ENCODE results near the gene LACTB.

Gene LACTB

DNA sequence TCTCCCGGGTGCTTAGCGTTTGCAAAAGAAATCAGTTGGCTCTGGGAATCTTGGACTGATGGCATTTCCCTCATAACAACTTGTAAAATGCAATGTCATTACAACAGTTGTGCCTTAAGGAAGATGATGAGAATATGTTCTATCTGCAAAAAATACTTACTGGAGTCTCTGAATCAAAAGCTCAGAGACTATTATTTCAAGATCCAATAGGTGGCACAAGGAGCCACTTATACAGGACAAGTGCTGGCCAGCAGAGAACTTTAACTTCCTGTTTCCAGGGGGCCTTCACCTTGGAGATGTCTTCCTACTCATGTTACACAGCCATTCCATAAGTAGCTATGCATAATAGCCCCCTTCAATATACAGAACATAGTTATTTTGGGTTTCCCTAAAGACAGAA lies 44.6 kb downstream of the LACTB start:
- in situ Hi-C loops (cut with HindIII; ENCODE audit: low sequenced_read_pairs) = no loop called here

DNA sequence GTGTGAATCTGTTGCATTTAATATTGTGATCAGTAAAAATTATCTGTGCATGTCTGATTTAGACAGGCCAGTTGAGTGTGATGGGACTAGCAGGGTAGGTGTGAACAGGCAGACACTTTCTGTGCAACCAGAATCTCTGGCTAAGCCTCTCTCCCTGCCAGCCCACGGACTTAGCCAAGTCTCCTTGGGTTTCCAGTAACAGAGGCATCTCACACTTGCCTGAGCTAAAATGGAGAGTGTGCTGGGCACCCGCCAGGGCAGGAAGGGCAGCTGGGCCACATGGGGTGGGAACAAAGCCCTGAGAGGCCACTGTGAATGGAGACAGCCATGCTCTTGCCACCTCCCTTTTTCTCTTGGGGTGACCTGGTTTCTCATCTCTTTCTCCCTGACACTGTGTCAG lies 48.1 kb downstream of the LACTB start:
- in situ Hi-C loops (cut with HindIII; ENCODE audit: low sequenced_read_pairs) = no loop called here

DNA sequence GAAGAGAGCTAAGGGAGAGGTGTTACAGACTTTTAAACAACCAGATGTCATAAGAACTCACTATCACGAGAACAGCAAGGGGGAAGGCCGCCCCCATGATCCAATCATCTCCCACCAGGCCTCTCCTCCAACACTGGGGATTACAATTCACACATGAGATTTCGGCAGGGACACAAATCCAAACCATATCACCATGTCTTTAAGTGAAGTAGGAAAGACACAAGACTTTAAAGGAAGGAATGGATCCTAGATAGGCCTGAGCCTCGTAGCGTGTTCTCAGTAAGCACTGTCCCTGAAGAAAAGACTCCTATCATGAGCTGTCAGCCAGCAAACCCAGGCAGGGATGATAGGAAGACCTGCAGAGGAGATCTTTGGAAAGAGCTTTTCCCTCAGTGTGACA lies 50.7 kb downstream of the LACTB start:
- in situ Hi-C loops (cut with HindIII; ENCODE audit: low sequenced_read_pairs) = no loop called here

DNA sequence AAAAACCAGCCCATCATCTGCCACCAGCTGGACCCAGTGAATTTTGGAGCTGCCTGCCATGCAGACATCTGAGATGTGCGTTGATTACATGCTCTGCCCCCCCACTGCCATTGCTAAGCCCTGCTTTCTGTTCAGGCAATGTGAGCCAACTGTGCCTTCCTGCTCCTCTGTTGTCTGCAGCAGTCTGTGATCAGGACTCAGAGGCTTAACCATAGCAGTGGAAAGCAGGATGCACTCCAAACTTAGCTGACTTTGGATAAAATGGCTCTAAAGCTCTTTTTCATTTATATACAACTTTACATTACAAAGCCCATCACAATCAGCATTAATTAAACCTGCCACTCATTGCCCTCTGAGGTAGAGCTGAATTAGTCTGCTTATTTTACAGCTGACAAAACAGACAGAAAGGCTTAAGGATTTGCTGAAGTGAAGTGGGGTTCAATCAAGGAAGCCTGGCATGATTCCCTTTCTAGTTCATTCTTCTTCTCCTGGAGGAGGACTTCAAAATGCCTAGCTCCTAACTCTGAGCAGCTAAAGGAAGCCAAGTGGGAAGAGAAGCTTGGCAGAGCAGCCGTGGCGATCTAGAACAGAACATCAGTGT lies 51.3 kb downstream of the LACTB start:
- in situ Hi-C loops (cut with HindIII; ENCODE audit: low sequenced_read_pairs) = no loop called here

DNA sequence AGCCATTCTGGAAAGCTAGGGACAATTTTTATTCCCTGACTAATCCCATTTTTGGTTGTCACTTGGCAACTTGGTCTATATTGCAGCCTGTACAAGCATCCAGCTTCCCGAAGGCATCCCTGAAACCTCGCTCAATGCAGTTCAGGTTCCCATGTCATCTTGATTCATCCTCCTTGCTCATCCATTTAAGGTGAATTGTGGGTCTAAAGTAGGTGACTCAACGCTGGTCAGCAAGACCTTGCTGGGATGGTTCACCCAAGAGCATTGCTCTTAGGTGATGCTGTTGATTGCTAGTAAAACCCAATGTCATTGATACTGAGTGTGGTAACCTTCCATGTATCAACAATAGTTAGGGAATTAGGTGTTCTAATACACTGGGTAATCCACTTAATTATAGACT lies 54.6 kb downstream of the LACTB start:
- in situ Hi-C loops (cut with HindIII; ENCODE audit: low sequenced_read_pairs) = no loop called here

DNA sequence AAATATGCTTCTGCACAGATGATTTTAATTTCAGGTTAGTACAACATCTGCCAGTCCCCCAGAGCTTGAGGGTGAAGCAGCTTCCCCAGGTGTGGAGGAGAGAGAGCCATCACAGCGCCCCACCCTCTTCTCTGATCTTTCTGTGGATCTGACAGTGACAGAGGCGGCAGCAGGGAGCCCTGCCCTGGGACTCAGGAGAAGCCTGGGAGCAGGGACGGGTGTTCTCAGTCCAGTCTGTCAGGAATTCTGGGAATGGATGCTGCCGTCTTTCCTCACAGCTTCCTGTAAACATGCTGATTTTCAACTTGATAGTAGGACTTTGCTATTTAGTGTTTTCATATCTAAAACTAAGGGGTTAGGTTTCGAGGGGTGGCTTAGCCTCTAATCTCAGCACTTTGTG lies 56.4 kb downstream of the LACTB start:
- in situ Hi-C loops (cut with HindIII; ENCODE audit: low sequenced_read_pairs) = no loop called here

DNA sequence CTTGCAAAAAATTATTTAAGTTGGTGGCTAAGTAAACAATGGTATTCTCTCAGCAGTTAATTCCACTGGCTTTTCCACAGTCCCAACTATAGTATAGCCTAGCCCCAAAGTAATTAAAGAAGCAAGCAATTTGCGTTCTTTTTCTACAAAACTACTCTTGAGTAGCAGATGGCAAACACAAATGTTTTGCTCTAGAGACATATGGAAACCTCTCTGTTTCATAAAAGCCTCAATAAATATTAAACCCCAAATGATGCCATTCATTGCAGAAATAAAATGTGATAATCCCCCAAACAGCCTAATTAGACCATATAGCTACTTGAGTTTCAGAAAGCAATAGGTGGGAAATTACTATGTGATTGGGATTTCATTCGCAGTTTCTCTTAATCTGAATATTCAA lies 59.1 kb downstream of the LACTB start:
- in situ Hi-C loops (cut with HindIII; ENCODE audit: low sequenced_read_pairs) = no loop called here

DNA sequence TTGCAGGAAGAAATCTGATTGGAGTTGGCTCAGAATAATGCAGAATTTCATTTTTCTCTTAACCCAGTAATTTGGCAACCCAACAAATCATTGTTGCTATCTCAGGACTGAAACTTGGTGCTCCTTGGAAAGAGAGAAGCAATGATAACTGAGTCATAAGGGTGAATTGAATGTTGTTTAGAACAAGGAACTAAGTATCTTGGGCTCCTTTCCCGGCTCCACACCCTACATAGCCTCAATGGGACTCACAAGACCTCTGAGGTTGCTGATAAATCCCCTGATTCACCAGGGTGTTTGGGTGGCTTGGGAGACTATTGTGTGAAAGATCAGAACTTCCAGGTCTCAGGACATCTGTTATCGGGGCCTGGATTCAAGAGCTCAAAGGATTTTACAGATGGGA lies 60.0 kb downstream of the LACTB start:
- in situ Hi-C loops (cut with HindIII; ENCODE audit: low sequenced_read_pairs) = no loop called here

DNA sequence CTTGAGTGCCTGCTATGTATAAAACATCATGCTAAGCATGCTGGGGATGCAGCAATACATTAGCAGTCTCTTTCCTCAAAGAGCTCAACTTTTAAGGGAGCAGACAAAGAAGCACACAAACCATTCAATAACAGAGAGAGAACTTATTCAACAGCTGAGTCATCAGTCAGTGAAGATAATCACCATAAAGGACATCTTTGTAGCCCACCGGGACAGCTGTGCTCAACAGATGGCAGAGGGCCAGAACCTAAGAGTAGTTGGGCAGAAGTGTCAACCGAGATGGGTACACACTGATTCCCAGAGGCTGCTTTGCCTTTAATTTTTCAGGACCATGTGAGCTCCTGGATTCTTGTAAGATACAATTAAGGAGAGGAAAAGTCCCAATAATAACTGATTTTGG lies 63.5 kb downstream of the LACTB start:
- in situ Hi-C loops (cut with HindIII; ENCODE audit: low sequenced_read_pairs) = no loop called here

DNA sequence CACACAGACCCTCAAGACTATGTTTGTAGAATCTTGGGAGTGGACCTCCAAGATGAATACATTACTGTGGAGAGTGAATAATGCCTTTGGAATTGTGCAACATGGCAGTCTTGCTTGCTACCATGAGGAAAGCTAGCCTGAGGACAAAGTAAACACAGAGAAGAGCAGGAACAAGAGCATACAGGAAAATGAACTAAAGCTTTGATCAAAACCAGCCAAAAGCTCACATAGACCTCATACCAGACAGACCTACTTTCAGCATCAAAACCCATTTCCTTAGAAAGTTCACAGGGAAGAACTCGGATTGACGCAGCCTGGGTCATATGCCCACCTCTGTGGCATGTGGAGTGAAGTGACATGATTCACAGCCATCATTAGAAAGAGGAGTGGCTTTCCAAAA lies 64.4 kb downstream of the LACTB start:
- in situ Hi-C loops (cut with HindIII; ENCODE audit: low sequenced_read_pairs) = no loop called here

DNA sequence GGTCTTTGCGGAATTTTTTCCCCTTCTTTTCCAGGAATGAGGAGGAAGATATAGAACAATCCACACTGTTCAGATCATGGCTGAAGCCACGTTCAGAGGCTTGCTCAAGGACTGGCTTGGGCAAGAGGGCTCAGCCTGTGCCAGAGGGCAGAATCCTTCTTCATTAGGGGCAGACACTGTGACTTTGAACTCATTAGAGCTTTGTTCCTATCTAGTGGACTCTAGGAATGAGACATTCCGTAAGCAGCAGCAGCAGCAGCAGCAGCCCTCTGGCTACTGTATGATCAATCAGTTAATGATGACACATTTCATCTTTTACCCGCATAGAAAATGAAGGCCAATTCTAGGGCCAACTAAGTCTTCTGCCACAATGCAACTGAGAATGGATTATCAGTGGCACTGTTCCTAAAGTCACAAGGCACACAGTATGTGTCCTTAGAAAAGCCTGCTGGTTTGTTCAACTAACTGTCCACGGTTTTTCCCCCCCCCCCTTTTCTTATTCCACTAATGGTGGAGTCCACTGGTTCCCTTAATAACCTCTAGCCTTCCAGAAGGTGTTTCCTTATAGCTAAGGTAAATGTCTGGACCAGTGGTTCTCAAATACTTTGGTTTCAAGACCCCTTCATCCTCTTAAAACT lies 66.0 kb downstream of the LACTB start:
- in situ Hi-C loops (cut with HindIII; ENCODE audit: low sequenced_read_pairs) = no loop called here

DNA sequence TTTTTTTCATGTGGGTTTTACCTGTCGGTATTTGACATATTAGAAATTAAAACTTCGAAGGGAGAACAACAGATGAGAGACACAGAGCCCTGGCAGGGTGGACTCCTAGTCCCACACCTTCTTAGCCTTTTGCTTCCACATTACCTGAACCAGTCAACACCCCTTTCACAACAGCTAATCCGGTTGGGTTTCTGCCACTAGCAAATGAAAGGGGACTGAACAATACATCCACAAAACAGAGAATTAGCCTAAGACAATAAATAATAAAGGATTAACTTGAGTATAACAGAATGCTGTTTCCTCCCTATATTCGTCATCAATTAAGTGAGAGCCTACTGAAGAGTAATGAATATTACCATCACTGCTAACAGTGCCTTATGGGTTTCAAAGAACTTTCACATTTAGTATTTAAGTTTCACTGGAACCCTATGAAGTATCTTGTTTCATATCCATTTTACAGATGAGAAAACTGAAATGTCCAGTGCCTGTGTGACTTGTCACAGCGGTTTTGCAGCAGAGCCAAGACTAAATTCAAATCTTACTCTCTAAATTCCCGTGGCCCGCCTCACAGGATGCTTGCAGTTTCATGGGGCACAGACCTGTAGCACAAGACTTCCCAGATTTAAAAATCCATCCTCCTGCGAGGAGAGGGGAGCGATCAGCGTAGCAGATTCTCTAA lies 66.7 kb downstream of the LACTB start:
- in situ Hi-C loops (cut with HindIII; ENCODE audit: low sequenced_read_pairs) = no loop called here

DNA sequence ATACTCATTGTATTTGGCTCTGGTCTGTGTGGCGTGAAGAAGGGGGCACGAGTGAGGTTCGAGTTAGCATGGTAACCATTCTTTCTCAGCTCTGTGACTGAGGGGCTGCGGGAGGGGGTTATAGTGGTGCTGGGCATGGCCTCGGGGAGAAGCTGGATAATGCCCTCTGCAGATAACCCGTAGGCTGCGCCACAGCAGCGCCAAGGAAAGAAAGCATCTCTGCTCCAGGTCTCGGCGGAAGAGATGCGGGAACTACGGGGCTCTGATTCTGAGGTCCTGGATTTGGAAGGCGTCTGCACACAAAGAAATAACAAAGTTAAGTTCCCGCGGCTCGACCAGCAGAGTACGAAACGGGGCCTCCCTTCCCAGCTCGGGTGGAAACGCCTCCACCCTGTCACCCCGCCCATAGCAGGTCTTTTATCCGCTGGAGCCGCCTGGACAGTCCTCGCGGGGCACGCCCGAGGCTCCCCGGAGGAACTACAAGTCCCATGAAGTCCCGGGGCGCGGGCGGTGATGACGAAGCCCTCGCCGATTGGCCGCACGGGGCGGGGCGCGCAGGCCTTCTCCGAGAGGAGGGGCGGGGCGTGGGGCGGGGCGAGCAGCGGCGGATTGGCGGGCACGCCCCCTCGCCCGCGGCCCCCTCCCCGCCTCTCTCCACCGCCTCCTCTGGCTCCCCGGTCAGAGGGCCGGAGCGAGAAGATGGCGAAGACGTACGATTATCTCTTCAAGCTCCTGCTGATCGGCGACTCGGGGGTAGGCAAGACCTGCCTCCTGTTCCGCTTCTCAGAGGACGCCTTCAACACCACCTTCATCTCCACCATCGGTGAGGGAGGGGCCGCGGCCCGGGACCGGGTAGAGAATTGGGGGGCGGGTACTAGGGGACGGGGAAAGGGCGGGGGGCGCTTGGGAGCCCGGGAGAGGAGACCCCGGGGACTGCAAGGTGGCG lies 67.5 kb downstream of the LACTB start, which contains the start of gene RAB8B:
TSS of gene RAB8B (plus strand) at position 681 of the 946 bp plus-strand sequence. CDS start at position 700, 19 bp downstream.
- in situ Hi-C loops (cut with HindIII; ENCODE audit: low sequenced_read_pairs) = no loop called here

DNA sequence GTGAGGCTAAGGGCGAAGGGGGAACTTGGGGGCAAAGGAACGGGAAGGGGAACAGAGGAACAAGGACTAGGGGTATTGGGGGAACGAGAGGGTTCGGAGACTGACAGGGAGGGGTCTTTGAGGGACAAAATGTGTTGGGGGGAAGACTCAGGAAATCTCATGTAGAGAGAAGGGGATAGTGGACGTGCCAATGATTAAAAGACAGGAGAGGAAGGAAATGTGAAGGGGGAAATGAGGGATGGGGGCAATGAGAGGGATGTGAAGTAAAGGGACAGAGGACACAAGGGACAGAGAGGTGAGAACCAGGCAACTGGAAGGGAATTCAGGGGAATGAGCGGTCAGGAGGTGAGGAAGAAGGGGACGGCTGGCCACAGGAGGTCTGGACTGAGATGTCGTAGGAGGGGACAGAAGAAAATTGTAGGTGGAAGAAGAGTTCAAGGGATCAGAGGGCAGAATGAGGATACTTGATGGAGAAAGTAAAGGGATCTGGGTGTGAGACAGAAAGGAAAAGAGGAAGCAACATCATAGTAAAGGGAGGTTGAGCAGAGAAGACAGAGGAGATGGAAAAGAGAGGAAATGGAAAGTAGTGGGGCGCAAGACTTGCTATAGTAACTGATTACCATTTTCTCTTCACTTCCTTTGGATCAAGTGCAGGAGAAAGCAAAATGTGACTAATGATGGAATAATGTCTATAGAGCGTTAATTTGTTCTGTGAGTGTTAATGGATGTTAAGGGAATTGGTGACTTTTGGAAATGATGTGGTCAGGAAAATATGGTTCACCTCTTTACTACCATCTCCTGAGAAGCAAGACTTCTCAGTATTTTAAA lies 68.5 kb downstream of the LACTB start:
- in situ Hi-C loops (cut with HindIII; ENCODE audit: low sequenced_read_pairs) = no loop called here

DNA sequence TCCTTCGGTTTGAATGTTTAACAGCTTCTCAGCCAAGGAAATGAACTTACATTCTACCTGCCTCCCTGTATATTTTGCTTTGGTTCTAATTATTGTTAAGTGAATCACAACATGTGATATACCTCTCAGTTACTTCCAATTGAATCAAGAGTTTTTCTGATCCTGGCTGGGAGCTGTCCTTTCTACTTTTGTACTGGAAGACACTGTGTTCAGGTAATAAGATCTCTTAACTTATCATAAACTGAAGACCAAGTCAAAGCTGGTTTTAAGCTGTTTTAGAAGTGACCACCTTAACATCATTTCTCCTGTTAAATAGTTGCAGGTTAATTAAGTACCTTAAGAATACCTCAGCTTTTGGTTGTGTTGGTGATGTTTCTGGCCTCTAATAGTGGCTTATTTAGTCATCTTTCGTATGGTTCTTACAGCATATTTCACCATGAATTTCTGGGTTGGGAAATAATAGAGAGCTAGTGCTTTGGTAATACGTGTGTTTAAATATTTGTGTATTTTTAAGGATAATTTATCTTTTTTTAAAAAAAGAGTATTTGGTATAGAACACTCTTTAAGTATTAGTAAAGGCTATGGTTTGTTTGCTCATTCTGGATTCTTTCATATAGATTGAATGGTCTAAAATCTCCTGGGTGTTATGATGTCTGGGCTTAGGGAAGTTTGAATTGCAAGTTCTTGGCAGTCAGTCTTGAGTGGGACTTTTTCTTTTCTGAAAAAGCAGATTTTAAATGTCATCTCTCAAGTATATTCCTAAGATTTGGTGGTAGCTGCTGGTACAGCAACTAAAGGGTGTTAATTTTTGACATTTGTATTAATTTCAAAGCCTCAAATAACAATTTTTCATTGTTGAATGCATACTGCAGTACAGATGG lies 69.3 kb downstream of the LACTB start:
- in situ Hi-C loops (cut with HindIII; ENCODE audit: low sequenced_read_pairs) = no loop called here
